WTC11 (cell line): ENCODE measurements around the gene FSD2.

ENCODE experiments used
- JUN ChIP-seq: sonication (generic); formaldehyde crosslinking; IDR thresholded peaks from 2 replicates; pipeline ENCODE4 v1.8.0; 2023; ENCODE audit warnings: mild to moderate bottlenecking, missing genetic modification reagents
- NR1H2 ChIP-seq: sonication (generic); formaldehyde crosslinking; IDR thresholded peaks from 2 replicates; pipeline ENCODE4 v1.9.0; 2021; ENCODE audit warnings: mild to moderate bottlenecking, moderate library complexity, missing genetic modification reagents
- TEAD4 ChIP-seq: sonication (generic); formaldehyde crosslinking; IDR thresholded peaks from 2 replicates; pipeline ENCODE4 v1.8.0; 2022; ENCODE audit warnings: mild to moderate bottlenecking, missing genetic modification reagents
- TF ChIP-seq, protein P1 (sequence below): fragments of 200-600 bp; IDR thresholded peaks from 2 replicates; pipeline ENCODE4 v1.8.0; 2022; ENCODE audit warnings: antibody characterized with exemption

DNA sequence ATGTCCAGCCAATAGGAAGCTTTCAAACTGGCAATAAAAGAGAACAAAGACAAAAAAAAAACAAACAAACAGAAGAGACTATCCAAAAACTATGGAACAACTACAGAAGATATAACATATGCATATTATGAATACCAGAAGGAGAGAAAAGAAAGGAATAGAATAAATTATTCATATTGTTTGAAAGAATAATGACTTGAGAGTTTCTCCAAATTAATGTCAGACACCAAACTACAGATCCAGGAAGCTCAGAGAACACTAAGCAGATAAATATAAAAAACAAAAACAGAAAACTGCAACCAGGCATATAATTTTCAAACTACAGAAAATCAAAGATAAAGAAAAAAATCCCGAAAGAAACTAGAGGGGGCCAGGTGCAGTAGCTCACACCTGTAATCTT, 62.1 kb downstream of the FSD2 start:
- no peak for TF ChIP-seq NR1H2
- no peak for TF ChIP-seq JUN (CRISPR knock-in tag)
- TF ChIP-seq, protein P1, sequence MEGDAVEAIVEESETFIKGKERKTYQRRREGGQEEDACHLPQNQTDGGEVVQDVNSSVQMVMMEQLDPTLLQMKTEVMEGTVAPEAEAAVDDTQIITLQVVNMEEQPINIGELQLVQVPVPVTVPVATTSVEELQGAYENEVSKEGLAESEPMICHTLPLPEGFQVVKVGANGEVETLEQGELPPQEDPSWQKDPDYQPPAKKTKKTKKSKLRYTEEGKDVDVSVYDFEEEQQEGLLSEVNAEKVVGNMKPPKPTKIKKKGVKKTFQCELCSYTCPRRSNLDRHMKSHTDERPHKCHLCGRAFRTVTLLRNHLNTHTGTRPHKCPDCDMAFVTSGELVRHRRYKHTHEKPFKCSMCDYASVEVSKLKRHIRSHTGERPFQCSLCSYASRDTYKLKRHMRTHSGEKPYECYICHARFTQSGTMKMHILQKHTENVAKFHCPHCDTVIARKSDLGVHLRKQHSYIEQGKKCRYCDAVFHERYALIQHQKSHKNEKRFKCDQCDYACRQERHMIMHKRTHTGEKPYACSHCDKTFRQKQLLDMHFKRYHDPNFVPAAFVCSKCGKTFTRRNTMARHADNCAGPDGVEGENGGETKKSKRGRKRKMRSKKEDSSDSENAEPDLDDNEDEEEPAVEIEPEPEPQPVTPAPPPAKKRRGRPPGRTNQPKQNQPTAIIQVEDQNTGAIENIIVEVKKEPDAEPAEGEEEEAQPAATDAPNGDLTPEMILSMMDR, result no peak
- no peak for TF ChIP-seq TEAD4 (CRISPR knock-in tag)
